ENCODE data around the gene CACFD1. TPM values are rescaled to one million over a fixed set of nuclear protein-coding genes. Genes with fewer than 3 reads are reported as not detected.

Gene CACFD1
- total and polyA plus RNA-seq, 2 of the 4 experiments (the other 2 are of a cell fraction) = 2.0 to 6.6 TPM

- peaks cover 5% of the 10 kb centered on the region for H3K36me3 ChIP-seq (ENCODE audit: control insufficient read depth, insufficient read depth, low read length)
- no peak overlapping the region for H3K4me3 ChIP-seq (ENCODE audit: insufficient read depth, low read depth, low read length)
- no peak overlapping the region for H2BK20ac ChIP-seq (ENCODE audit: low read depth, low read length)
- no peak overlapping the region for H2BK5ac ChIP-seq (ENCODE audit: low read depth, low read length, poor library complexity, severe bottlenecking)
- DNase-seq (no peak), ATAC-seq (ENCODE audit: low read depth) (no peak)
- in situ Hi-C loops (cut with MboI; ENCODE audit: low sequenced_read_pairs) = no loop called here
- intact Hi-C loops (cut with micrococcal nuclease) = no loop called here
- H3K4me2 ChIP-seq (ENCODE audit: low read depth, low read length) = no peak overlapping the region
- H4K8ac ChIP-seq (ENCODE audit: low read depth in 2 of 2, low read length in 2 of 2) = no peak overlapping the region
- no peak overlapping the region for H4K5ac ChIP-seq (ENCODE audit: low read depth, low read length)
- no peak overlapping the region for H2AK9ac ChIP-seq (replicated peaks; ENCODE audit: low read depth, low read length, poor library complexity)
- no peak overlapping the region for H3K9ac ChIP-seq (ENCODE audit: low read depth, low read length)
- no peak for TF ChIP-seq MXI1 (IDR thresholded peaks at IDR 0.05; ENCODE audit: borderline replicate concordance, low read depth, low read length)
- no peaks in the 10 kb centered on the region for H3K9me3 ChIP-seq (ENCODE audit: control insufficient read depth, insufficient read depth, low read length)
- BruUV-seq (replicated peaks) = no TSS peak
- H3K27ac ChIP-seq (ENCODE audit: insufficient read depth, low read length) = no peak overlapping the region
- H4K20me1 ChIP-seq (ENCODE audit: insufficient read depth, low read length) = no peaks in the 10 kb centered on the region
- no peak overlapping the region for H2AFZ ChIP-seq (replicated peaks; ENCODE audit: low read length, poor library complexity)
- H2AK5ac ChIP-seq (ENCODE audit: low read depth, low read length) = no peak overlapping the region
- no peak overlapping the region for H2BK15ac ChIP-seq (ENCODE audit: low read depth, low read length)
- H3K4ac ChIP-seq (ENCODE audit: low read depth, low read length) = no peak overlapping the region
- no peaks in the 10 kb centered on the region for H3K79me1 ChIP-seq (ENCODE audit: low read depth in 1 of 2, low read length in 2 of 2)
- H3K4me1 ChIP-seq (ENCODE audit: control insufficient read depth, insufficient read depth, low read length) = no peaks in the 10 kb centered on the region
- no peaks in the 10 kb centered on the region for H3K27me3 ChIP-seq (ENCODE audit: control insufficient read depth, insufficient read depth, low read length)
- H3K23ac ChIP-seq (ENCODE audit: low read depth, low read length) = no peak overlapping the region
- no peak overlapping the region for H4K91ac ChIP-seq (ENCODE audit: insufficient read depth, low read depth, low read length)
- no peak overlapping the region for H3K14ac ChIP-seq (replicated peaks; ENCODE audit: low read depth, low read length)
- dilution Hi-C loops (cut with HindIII; ENCODE audit: low sequenced_read_pairs, unreplicated experiment) = no loop called here
- no peak overlapping the region for H3K56ac ChIP-seq (ENCODE audit: extremely low read depth, insufficient read depth, low read length)
- H3K18ac ChIP-seq (ENCODE audit: low read depth, low read length) = no peak overlapping the region
- 81% methylated on average over 7 of the region's 16 CpGs; no CpG with 5 or more reads in 1 of the 2 experiments for WGBS, 2 experiments (ENCODE audit: extremely low coverage in 2 of 2, insufficient read length in 1 of 2)
- H3K9me1 ChIP-seq (ENCODE audit: insufficient read depth, low read length) = no peaks in the 10 kb centered on the region
- ChIA-PET CTCF (no interaction called here), POLR2A (ENCODE audit: unreplicated experiment) (no interaction called here)
- no peak overlapping the region for H2BK120ac ChIP-seq (ENCODE audit: low read depth, low read length)
Observed at GRCh38 chr9:133470427-133470924, 10.7 kb downstream of the CACFD1 start.

All from IMR-90 (cell line).